ENCODE measurements around the gene SPRTN. TPM values are rescaled to one million over a fixed set of nuclear protein-coding genes. Genes with fewer than 3 reads are reported as not detected.
A peak's percentile ranks its signal among the peaks of the same experiment; 100 is the strongest.

Gene SPRTN
- total RNA-seq, 1 experiment from 2014 or later, result 30.4 TPM

DNA sequence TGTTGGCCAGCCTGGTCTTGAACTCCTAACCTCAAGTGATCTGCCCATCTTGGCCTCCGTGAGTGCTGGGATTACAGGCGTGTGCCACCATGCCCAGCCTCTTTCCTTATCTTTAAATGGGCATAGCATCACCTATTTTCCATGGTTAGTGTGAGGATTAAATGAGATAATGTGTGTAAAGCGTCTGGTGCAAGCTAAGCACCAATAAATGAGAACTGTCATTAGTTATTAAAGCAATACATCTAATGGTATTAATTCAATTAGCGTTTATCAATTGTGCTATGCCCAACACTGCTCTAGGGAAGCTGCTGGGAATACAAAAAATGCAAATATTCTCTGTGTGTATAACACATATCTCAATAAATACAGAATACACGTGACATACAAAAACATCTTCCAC, 10.5 kb upstream of the SPRTN start:
- BruUV-seq (replicated peaks), result no TSS peak
- ChIA-PET CTCF (no interaction called here), POLR2A (interaction anchor here (1.4 kb wide), 1 partner anchor 9 kb away, joined by 5 read pairs; the partner anchor contains the start of gene EXOC8)
- no peak overlapping the region for H3K27ac Mint-ChIP-seq (ENCODE audit: low read depth, unreplicated experiment)
- TF ChIP-seq CTCF (IDR thresholded peaks at IDR 0.05; ENCODE audit: unreplicated experiment), result no peak
- no peaks in the 10 kb centered on the region for H3K27me3 Mint-ChIP-seq (ENCODE audit: insufficient read depth, unreplicated experiment)
- no peak overlapping the region for H3K4me3 Mint-ChIP-seq (ENCODE audit: unreplicated experiment)
- no peaks in the 10 kb centered on the region for H3K4me1 Mint-ChIP-seq (ENCODE audit: insufficient read depth, unreplicated experiment)
- peaks cover 12% of the 10 kb centered on the region for H3K36me3 Mint-ChIP-seq (ENCODE audit: insufficient read depth, unreplicated experiment)
- intact Hi-C loops (cut with micrococcal nuclease), result no loop called here
- no peak for DNase-seq (ENCODE audit: unreplicated experiment)
- H3K9me3 Mint-ChIP-seq (ENCODE audit: unreplicated experiment), result no peaks in the 10 kb centered on the region

- BruUV-seq (replicated peaks), result no TSS peak
- no peak for DNase-seq (ENCODE audit: unreplicated experiment)
Measured at GRCh38 chr1:231329483-231329882, 8.6 kb upstream of the SPRTN start.

GRCh38 chr1:231332761-231333160, 5.3 kb upstream of the SPRTN start:
- no peak for DNase-seq (ENCODE audit: unreplicated experiment)
- H3K27ac Mint-ChIP-seq (ENCODE audit: low read depth, unreplicated experiment), result no peak overlapping the region
- H3K4me1 Mint-ChIP-seq (ENCODE audit: insufficient read depth, unreplicated experiment), result peaks cover 31% of the 10 kb centered on the region
- CTCF ChIA-PET, result interaction anchor here (0.6 to 1.3 kb wide), 5 partner anchors 16 to 1023 kb away, joined by 3 to 4 read pairs (median 3); no protein-coding TSS in a partner anchor
- POLR2A ChIA-PET, result interaction anchor here (0.9 to 11.1 kb wide), 9 partner anchors 8 to 259 kb away, joined by 3 to 343 read pairs (median 4); partner anchors contain the start of genes EGLN1 and GNPAT
- no TSS peak for BruUV-seq (replicated peaks)
- TF ChIP-seq CTCF (IDR thresholded peaks at IDR 0.05; ENCODE audit: unreplicated experiment), result no peak
- H3K4me3 Mint-ChIP-seq (ENCODE audit: unreplicated experiment), result peak overlapping the region; percentile 98
- no peaks in the 10 kb centered on the region for H3K9me3 Mint-ChIP-seq (ENCODE audit: unreplicated experiment)
- intact Hi-C loops (cut with micrococcal nuclease), result no loop called here
- no peaks in the 10 kb centered on the region for H3K27me3 Mint-ChIP-seq (ENCODE audit: insufficient read depth, unreplicated experiment)
- peaks cover 37% of the 10 kb centered on the region for H3K36me3 Mint-ChIP-seq (ENCODE audit: insufficient read depth, unreplicated experiment)

More at GRCh38 chr1:231329483-231329882, 8.6 kb upstream of the SPRTN start:
- POLR2A ChIA-PET, result interaction anchor here (0.6 to 0.7 kb wide), 3 partner anchors 8 to 276 kb away, joined by 3 read pairs; partner anchors contain the start of genes EXOC8 and SPRTN
- intact Hi-C loops (cut with micrococcal nuclease), result no loop called here
- no peaks in the 10 kb centered on the region for H3K27me3 Mint-ChIP-seq (ENCODE audit: insufficient read depth, unreplicated experiment)
- H3K27ac Mint-ChIP-seq (ENCODE audit: low read depth, unreplicated experiment), result no peak overlapping the region
- peaks cover 20% of the 10 kb centered on the region for H3K36me3 Mint-ChIP-seq (ENCODE audit: insufficient read depth, unreplicated experiment)
- TF ChIP-seq CTCF (IDR thresholded peaks at IDR 0.05; ENCODE audit: unreplicated experiment), result no peak
- no peak overlapping the region for H3K4me3 Mint-ChIP-seq (ENCODE audit: unreplicated experiment)
- CTCF ChIA-PET, result interaction anchor here (0.6 kb wide), 1 partner anchor 646 kb away, joined by 4 read pairs; no protein-coding TSS in a partner anchor
- H3K4me1 Mint-ChIP-seq (ENCODE audit: insufficient read depth, unreplicated experiment), result peaks cover 10% of the 10 kb centered on the region
- no peaks in the 10 kb centered on the region for H3K9me3 Mint-ChIP-seq (ENCODE audit: unreplicated experiment)

GRCh38 chr1:231334079-231334666, 3.9 kb upstream of the SPRTN start:
- H3K27ac Mint-ChIP-seq (ENCODE audit: low read depth, unreplicated experiment), result peak overlapping the region; percentile 47
- H3K9me3 Mint-ChIP-seq (ENCODE audit: unreplicated experiment), result no peaks in the 10 kb centered on the region
- ChIA-PET POLR2A (interaction anchor here (0.8 to 11.1 kb wide), 13 partner anchors 14 to 257 kb away, joined by 3 to 343 read pairs (median 4); partner anchors contain the start of genes EGLN1, GNPAT and TSNAX), CTCF (interaction anchor here (0.7 to 1.6 kb wide), 8 partner anchors 9 to 691 kb away, joined by 3 to 6 read pairs (median 4); no protein-coding TSS in a partner anchor)
- DNase-seq (ENCODE audit: unreplicated experiment), result no peak
- intact Hi-C loops (cut with micrococcal nuclease), result no loop called here
- peak overlapping the region; percentile 98 for H3K4me3 Mint-ChIP-seq (ENCODE audit: unreplicated experiment)
- H3K4me1 Mint-ChIP-seq (ENCODE audit: insufficient read depth, unreplicated experiment), result peaks cover 33% of the 10 kb centered on the region
- BruUV-seq (replicated peaks), result no TSS peak
- peaks cover 41% of the 10 kb centered on the region for H3K36me3 Mint-ChIP-seq (ENCODE audit: insufficient read depth, unreplicated experiment)
- no peak for TF ChIP-seq CTCF (IDR thresholded peaks at IDR 0.05; ENCODE audit: unreplicated experiment)
- H3K27me3 Mint-ChIP-seq (ENCODE audit: insufficient read depth, unreplicated experiment), result no peaks in the 10 kb centered on the region
